ENCODE results near the gene ARHGEF37. TPM values are rescaled to one million over a fixed set of nuclear protein-coding genes. Genes with fewer than 3 reads are reported as not detected.
"Not testable (repeated sequence)": the region's sequence is repeated elsewhere in the genome, so short reads cannot be mapped to it uniquely, and the experiment has no call there.

The ARHGEF37 gene
- total RNA-seq, 1 donor from 2014 or later: 0.47 TPM

DNA sequence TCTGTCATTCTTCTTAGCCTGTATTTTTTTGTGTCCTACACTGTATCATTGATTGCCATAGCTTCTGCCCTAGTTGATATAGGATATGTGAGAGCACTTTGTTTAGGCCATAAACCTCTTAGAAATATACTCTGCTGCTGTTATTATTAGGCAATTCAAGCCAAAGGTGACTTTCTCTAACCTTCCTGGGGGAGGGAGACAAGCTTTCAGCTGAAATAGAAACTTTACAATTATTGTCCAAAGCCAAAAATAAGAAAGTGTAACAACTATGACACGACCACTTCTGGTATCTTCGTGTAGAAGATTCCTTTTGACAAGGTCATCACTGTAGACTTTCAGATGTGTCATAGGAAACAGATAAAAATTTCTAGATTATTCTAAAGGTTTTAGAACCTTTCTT lies 17.8 kb upstream of the ARHGEF37 start:
- intact Hi-C loops (cut with micrococcal nuclease): no loop called here

DNA sequence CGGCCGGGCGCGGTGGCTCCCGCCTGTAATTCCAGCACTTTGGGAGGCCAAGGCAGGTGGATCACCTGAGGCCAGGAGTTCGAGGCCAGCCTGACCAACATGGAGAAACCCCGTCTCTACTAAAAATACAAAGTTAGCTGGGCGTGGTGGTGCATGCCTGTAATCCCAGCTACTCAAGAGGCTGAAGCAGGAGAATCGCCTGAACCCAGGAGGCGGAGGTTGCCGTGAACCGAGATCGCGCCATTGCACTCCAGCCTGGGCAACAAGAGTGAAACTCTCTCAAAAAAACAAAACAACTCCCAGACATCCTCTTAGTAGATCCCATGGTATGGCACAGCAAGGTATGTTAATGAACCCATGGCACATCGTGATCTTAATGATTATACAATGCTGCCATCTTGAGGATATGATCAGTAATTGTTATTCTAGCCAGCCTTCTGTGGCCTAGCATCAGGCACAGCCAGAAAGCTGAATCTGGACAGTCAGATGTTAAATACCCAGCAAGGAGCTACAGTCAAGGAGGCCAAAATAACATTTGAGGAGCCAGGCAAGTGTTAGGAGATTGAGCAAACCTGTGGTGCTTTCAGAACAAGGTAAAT lies 16.7 kb upstream of the ARHGEF37 start:
- intact Hi-C loops (cut with micrococcal nuclease): loop anchor here (1.0 kb wide), 7 partner anchors 13 to 423 kb away; partner anchors contain the start of genes ABLIM3 and CSNK1A1

DNA sequence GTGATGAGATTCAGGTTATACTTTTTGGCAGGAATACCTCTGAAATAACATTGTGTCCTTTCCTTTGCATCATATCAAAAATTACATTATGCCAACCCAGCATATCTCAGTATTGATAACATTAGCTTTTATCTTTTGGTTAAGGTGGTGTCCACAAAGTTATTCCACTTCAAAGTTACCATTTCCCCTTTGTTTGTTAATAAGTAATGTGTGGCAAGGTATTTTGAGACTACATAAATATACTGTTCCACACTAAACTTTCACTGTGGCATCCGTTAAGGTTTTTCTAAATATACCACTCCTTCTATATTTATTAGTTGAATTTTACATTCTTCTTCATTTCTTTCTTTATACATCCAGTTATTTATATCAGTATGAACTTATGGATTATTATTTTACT lies 14.1 kb upstream of the ARHGEF37 start:
- intact Hi-C loops (cut with micrococcal nuclease): no loop called here

DNA sequence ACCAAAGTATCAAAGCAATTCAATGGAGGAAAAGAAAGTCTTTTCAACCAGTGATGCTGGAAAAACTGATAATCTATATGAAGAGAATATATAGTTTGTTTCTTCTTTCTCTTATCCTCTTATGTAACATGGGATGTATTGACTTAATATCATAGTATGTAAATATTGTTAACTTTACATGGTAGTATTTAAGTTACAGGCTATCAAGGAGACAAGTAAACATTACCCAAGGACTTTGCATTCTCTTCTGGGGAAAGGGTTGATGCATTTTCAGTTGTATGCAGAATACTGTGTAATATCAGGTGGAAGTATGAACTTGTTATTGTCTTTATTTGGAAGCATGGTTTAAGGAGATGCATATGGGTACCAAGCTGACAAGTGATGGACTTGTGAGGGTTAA lies 9.1 kb upstream of the ARHGEF37 start:
- intact Hi-C loops (cut with micrococcal nuclease): no loop called here

DNA sequence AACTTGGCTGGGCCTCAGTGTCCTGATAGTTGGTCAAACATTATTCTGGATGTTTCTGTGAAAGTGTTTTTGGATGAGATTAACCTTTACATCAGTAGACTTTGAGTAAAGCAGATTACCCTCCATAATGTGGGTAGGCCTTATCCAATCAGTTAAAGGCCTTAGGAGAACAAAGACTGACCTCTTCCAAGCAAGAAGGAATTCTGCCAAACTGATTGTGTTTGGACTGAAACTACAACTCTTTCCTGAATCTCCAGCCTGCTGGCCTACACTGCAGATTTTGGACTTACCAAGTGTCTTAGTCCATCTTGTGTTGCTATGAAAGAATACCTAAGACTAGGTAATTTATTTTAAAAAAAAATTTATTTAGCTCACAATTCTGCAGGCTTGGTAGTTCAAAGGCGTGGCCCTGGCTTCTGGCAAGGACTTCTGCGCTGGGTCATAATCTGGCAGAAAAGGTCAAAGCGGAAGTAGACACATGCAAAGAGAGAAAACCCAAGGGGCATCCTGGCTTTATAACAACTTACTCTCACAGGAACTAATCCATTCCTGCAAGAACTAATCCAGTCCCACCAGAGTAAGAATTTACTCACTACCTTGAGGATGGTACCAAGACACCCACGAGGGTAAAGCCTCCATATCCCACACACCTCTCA lies 8.6 kb upstream of the ARHGEF37 start:
- intact Hi-C loops (cut with micrococcal nuclease): no loop called here

DNA sequence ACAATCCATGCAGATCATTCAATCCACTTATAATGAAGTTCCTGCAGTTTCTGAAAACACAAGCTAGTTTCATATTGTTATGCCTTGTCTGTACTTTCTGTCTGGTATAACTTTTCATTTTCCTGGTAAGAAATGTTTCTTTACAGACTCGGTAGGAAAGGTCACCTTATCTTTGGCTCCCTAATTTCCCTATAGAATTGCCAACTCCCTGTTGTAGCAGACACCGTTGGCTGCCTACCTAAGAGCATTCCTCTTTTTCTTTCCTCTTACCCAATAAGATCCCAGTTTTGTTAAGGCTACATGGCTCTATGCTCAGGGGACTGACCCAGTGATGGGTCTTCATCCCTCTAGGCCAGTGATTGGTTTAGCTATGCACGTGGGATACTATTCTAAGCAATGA lies 6.2 kb upstream of the ARHGEF37 start:
- intact Hi-C loops (cut with micrococcal nuclease): no loop called here

DNA sequence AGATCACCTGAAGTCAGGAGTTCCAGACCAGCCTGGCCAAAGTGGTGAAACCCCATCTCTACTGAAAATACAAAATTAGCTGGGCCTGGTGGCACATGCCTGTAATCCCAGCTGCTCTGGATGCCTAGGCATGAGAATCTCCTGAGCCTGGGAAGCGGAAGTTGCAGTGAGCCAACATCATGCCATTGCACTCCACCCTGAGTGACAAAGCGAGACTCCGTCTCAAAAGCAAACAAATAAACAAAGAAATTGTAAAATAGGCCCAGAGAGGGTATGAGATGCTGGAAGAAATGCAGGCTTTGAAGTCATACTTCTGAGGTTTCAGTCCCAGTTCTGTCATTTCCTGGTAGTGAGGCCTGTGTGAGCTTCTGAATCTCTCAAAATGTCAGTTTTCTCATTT lies 5.3 kb upstream of the ARHGEF37 start:
- intact Hi-C loops (cut with micrococcal nuclease): loop anchor here (1.0 kb wide), 1 partner anchor 25 kb away; the partner anchor contains the start of gene CSNK1A1

DNA sequence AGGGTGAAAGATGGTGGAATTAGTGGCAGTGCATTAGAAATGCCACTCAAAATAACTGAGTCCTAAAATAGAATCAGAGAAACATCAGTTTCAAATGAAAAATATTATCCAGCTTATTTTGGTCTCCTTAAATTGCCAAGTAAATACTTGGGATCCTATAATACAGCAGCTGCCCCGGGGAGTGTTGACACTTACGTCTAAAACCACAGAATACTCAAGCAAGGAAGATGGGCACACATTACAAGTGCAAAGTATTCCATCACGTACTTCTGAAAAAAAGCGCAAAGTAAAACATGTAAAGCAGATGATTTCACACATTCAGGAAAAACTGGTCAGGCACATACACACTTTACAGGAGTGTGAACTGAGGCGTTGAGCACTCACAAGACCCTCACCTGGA lies 2.4 kb upstream of the ARHGEF37 start:
- intact Hi-C loops (cut with micrococcal nuclease): no loop called here

DNA sequence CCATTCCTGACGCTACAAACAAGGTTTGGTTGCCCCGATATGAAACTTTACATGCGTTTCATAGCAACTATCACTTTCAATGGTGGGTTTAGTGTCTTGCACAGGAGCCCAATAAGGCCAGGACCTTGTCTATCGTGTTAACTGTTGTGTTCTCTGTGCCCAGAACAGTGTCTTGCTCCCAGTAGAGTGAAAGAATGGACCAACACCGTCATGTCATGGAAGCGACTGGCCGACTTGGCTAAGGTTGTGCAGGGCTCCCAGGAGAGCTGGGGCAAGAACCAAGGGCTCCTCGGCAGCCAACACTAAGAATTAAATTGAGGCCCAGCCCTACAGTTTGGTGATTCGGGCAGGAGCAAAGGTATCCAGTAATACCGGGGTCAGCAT lies 498 bp upstream of the ARHGEF37 start:
- intact Hi-C loops (cut with micrococcal nuclease): no loop called here

DNA sequence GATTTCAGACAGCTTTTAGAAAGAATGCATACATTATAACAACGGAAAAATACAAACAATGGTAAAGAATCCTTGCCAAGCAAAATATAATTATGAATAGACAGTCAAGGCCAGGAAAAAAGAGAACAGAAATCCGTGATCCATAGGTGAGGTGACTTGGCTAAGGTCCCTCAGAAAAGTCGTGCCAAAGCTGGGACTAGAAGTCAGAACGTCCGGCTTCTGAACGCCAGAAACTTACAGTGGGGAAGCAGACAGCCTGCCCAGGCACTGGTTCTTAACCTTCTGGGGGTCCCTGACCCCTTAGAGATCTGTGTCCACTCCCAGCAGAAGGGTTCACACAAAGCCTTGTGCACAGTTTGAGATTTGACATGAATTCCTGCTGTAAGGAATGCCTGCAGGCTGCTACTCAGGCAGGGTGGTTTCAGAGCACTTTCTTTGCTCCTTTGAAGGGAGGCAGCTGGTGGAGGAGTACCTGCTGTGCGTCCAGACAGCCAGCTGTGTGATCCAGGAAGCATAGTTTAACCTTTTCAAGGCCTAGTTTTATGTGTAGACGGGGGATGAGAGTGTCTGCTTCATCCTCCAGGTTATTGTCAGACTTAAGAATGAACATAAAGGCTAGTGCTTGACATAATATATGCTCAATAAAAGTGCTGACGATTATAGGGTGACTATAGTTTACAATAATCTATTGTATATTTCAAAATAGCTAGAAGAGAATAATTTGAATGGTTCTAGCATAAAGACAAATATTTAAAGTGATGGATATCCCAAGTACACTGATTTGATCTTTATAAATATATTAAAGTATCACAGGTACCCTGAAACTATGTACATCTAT lies 852 bp downstream of the ARHGEF37 start:
- intact Hi-C loops (cut with micrococcal nuclease): no loop called here

DNA sequence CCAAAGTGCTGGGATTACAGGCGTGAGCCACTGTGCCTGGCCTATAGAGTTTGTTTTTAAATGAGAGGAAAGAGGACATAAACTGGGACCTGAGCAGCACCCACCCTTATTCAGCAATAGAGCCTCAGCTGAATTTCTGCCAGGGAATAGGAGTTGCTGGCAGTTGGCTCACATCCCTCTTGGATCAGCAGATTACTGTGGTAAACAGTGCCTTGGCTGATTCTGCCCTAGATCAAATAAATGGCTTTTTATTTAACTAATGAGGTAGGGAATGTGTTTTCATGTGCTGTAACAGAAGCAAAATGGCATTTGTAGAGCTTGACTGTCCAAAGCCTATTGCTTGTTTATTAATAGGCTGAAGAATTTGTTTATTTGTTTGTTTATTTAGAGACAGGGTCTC lies 2.1 kb downstream of the ARHGEF37 start:
- intact Hi-C loops (cut with micrococcal nuclease): no loop called here

DNA sequence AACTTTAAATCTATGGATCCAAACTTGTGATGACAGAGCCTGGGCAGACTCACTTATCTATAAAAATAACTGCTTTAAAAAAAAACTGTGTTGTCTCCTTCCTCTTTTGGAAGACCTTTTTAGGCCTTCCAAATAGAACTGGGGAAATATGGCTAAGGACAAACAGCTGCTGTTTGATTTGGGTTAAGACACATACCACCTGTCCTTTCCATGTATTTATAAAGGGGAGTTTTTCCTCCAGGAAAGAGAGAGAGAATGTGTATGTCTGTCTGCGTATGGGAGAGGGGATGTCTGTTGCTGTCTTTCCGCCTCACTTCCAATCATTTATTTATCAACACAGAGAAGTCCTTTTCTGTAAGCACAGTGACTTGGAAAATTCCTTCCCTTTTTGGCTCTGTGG lies 2.8 kb downstream of the ARHGEF37 start:
- intact Hi-C loops (cut with micrococcal nuclease): no loop called here

DNA sequence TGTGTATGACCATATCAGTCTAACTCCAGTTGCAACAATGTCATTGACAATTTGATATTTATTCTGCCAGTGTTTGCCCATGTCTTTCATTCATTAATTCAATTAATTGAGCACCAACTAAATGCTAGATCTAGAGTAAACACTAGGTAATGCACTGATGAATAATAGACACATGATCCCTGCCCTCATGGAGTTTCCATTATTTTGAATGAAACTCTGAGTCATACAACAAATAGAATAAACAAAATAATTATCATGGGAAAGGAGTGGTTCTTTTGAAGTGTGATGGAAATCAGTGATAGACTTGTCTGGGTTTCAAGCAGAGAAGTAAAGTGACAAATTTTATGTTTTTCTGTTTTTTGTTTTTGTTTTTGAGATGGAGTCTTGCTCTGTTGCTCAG lies 4.6 kb downstream of the ARHGEF37 start:
- intact Hi-C loops (cut with micrococcal nuclease): no loop called here

DNA sequence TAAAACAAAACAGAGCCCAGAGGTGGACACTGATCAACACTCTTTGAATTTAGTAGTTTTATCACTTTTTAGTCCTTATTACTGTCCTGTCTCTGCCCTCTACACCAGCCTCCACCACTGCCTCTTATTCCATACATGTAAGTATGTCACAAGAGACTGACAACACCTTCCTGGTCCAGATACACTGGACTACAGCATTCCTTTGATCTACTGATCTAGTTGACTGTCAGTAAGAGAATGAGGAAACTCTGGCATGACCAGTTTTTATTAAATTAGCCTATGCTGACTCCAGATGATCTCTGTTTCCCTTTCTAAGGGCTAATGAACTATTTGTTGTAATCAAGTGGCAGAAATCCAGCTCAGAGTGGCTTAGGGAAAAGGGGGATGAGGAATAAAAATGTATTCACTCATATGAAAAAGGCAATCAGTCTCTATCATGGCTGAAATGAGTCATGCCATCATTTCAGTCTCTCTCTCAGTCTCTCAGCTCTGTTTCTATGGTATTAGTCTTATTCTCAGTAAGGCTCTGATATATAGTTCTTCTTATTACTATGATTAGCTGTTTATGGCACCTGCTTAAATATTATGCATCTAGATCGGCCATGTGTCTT lies 5.5 kb downstream of the ARHGEF37 start:
- intact Hi-C loops (cut with micrococcal nuclease): no loop called here

DNA sequence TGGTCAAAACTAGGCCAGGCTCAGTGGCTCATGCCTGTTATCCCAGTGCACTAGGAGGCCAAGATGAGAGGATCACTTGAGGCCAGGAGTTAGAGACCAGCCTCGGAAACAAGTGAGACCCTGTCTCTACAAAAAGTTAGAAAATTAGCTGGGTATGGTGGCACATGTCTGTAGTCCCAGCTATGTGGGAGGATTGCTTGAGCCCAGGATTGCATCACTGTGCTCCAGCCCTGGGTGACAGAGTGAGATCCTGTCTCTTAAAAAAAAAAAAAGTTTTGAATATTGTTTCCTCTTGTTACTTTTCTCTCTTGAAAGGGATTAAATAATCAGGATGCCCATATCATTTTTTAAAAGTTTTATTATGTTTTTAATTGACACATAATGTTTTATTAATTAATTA lies 7.6 kb downstream of the ARHGEF37 start:
- intact Hi-C loops (cut with micrococcal nuclease): no loop called here

DNA sequence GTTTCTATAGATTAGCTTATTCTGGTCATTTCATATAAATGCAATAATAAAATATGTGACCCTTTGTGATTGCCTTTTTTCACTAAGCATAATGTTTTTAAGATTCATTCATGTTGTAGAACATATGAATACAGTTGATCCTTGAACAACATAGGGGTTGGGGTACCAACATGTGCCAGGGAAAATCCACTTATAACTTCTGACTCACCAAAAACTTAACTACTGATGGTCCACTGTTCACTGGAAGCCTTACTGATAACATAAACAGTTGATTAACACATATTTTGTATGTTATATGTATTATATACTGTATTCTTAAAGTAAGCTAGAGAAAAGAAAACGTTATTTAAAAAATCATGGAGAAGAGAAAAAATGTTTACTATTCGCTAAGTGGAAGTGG lies 12.1 kb downstream of the ARHGEF37 start:
- intact Hi-C loops (cut with micrococcal nuclease): no loop called here

DNA sequence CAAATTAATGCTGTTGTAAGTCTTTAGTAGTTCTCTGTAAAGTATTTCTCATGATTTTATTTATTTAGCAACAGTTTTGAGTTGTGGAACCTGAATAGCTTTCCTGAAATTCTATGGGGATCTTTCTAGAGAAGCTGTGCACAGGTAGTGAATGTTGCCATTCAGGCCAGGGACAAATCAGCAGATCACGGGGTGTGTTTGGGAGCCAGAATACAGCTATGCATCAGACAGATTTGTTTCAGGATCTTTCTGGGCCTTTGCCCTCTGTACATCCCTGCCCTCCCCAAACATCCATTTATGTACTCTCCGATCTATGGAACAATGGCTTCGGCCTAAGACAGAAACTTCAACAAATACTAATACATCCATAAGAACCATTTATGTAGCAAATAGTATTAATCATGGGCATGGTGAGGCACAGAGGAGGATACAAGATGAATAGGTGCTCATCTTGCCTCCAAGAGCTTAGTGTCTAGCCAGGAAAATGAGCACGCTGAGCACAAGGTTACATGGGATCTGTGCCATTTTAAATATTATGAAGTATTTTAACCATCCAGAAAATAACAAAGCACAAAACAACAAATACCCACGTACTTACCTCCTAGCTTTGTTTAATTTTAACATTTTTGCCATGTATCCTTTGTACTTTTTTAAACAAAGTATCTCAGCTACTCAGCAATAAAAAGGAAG lies 13.1 kb downstream of the ARHGEF37 start:
- intact Hi-C loops (cut with micrococcal nuclease): no loop called here

DNA sequence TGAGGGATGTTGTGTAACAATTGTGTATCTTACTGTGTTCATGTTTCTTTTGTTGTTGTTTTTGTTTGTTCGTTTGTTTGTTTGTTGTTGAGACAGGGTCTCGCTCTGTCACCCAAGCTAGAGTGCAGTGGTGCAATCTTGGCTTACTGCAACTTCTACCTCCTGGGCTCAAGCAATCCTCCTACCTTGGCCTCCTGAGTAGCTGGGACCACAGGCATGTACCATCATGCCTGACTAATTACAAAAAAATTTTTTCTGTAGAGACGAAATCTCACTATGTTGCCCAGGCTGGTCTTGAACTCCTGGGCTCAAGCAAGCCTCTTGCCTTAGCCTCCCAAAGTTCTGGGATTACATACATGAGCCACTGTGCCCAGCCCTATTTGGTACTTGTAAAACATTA lies 13.8 kb downstream of the ARHGEF37 start:
- intact Hi-C loops (cut with micrococcal nuclease): not testable (repeated sequence)

DNA sequence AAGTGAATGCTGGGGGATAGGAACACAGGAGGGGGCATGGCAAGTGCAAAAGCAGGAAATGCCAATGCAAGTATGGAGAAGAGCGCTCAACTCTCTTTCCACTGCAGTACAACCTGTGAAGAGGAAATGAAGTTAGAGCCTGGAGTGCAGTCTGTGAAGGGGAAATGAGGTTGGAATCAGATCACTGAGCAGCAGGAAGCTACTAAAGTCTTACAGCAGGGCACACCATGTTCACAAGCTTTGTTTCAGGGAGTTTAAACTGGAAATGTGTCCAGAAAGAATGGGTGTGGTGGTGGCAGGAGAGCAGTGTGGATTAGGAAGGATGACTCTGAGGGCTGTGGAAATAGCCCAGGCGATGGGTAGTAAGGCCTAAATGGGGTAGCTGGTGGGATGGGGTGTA lies 15.4 kb downstream of the ARHGEF37 start:
- intact Hi-C loops (cut with micrococcal nuclease): no loop called here

DNA sequence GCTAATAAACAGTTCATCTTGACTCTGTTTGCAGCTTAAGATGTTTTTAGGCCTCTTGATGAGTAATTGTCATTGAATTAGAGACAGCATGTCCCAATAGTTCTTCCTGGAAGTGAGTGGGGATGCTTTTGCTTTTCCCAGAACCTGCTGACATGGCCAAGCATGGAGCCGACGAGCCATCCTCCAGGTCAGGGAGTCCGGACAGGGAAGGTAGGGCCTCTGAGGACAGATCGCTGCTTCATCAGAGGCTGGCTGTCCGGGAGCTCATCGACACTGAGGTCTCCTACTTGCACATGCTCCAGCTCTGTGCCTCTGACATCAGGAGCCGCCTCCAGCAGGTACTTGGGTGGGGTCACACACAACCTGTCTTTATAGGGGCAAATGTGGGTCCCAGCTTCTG lies 16.3 kb downstream of the ARHGEF37 start:
- intact Hi-C loops (cut with micrococcal nuclease): no loop called here

DNA sequence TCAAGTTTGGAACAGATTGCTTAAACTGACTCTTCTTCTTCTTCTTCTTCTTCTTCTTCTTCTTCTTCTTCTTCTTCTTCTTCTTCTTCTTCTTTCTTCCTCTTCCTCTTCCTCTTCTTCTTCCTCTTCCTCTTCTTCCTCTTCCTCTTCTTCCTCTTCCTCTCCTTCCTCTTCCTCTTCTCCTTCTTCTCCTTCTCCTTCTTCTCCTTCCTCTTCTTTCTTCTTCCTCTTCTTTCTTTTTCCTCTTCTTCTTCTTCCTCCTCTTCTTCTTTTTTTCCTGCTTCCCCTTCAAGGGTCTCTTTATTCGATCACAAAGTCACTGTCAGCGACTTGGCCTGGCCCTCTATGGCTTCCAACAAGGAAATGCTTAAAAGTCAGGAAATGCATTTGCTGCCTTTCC lies 16.9 kb downstream of the ARHGEF37 start:
- intact Hi-C loops (cut with micrococcal nuclease): not testable (repeated sequence)
